ENCODE results near the gene RAB13.
"Not testable (repeated sequence)": the region's sequence is repeated elsewhere in the genome, so short reads cannot be mapped to it uniquely, and the experiment has no call there.

The RAB13 gene

GRCh38 chr1:153985941-153986761 lies at the start of gene RAB13:
TSS of gene RAB13 (minus strand) at chr1:153986339. CDS start at chr1:153986236, 103 bp downstream.
- peak; percentile 91 for DNase-seq

GRCh38 chr1:154033697-154034096 lies 47.6 kb upstream of the RAB13 start:
- DNase-seq, result not testable (repeated sequence)

- no peak for DNase-seq
These were observed 33.8 kb upstream of the RAB13 start for GRCh38 chr1:154019940-154020339.

DNA sequence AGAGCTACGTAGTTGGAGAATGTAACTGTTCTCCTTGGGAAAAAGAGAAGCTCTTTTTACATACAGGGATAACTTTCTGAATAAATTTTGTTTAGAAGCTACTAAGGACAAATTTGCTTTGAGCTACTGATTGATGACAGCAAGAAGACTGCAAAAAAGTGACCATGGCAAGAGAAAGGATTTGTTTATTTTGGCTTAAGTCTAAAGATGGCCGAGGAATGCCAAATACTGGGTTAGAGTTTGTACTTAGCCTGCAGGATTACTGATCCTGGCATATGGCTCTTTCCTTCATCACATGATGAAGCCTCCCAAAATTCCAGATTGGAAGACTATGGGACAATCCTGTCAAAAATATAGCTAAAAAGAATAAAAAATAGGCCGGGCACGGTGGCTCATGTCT lies 33.1 kb upstream of the RAB13 start:
- no peak for DNase-seq

- DNase-seq, result no peak
These were observed 28.2 kb upstream of the RAB13 start for GRCh38 chr1:154014154-154014907.

- not testable (repeated sequence) for DNase-seq
These were observed 26.4 kb upstream of the RAB13 start for GRCh38 chr1:154012543-154012942.

DNA sequence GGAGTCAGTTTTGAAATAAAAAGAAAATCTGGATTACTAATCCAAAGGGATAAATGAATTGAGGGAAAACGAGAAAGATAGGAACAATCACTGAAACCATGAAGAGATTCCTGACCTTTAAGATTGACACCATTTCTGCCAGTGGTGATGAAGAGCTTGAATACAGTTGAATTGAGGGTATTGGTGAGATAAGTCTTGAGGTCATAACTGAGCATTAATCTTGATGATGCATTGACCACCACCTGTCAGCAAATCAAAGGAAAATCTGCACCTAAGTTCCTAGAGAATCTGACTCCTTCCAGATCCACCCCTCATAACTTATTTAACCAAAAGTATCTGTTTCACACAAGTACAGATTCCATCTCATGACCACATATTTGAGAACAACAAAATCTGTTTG lies 26.0 kb upstream of the RAB13 start:
- DNase-seq, result no peak

DNA sequence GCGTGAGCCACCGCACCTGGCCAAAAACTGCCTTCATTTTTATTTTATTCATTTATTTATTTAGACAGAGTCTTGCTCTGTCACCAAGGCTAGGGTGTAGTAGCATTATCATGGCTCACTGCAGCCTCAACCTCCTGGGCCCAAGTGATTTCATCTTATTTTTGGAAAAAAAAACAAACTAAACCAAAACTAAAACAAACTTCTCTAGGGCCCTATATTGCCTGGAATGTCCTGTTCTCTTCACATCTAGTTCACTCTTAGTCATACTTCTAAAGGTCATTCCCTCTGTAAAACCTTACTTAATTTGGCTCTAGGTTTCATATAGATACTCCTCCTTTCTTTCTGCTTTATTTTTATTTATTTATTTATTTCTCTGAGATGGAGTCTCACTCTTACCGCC lies 20.0 kb upstream of the RAB13 start:
- DNase-seq, result peak; percentile 45

GRCh38 chr1:154000420-154000819 lies 14.3 kb upstream of the RAB13 start:
- DNase-seq, result no peak

DNA sequence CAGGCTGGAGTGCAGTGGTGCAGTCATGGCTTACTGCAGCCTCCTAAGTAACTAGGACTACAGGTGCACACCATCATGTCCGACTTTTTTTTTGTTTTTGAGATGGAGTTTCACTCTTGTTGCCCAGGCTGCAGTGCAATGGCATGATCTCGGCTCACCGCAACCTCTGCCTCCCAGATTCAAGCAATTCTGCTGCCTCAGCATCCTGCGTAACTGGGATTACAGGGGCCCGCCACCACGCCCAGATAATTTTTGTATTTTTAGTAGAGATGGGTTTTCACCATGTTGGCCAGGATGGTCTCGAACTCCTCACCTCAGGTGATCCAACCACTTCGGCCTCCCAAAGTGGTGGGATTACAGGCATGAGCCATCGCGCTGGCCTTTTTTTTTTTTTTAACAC lies 10.7 kb upstream of the RAB13 start:
- not testable (repeated sequence) for DNase-seq

GRCh38 chr1:153995640-153996039 lies 9.5 kb upstream of the RAB13 start:
- no peak for DNase-seq

DNA sequence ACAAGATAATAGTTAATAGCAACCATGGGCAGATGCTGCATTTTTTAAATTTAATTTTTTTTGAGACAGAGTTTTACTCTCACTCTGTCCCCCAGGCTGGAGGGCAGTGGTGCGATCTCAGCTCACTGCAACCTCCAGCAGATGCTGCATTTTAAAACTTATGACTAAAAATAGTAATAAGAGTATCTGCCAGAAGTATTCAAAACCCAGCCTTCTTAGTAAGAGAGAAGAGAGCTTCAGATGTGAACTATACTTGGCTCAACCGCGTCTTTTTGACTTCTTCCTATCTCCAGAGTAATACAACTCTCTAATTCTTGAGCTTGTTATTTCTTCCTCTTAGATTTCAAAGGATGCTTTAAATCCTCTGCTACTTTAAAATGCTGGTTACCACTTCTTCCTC lies 9.1 kb upstream of the RAB13 start:
- no peak for DNase-seq

DNA sequence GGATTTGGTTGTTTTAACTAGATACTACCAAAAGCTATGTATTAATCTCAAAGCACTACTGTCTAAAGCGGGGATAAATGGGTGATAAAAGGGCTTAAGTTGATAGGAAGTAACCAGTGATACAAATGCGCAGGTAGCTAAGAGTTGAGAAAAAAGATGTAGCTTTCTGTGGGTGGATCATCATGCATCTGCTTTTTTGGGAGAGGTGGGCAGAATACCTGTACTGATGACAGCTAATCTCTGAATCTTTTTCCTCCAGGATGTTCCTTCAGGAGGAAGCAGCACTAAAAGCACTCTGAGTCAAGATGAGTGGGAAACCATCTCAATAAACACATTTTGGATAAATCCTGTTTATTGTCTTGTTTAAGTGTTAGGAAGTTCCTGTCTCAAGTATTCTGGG lies 5.7 kb upstream of the RAB13 start:
- DNase-seq, result no peak

- peak; percentile 50 for DNase-seq
These were observed 5.1 kb upstream of the RAB13 start for GRCh38 chr1:153991151-153991630.

DNA sequence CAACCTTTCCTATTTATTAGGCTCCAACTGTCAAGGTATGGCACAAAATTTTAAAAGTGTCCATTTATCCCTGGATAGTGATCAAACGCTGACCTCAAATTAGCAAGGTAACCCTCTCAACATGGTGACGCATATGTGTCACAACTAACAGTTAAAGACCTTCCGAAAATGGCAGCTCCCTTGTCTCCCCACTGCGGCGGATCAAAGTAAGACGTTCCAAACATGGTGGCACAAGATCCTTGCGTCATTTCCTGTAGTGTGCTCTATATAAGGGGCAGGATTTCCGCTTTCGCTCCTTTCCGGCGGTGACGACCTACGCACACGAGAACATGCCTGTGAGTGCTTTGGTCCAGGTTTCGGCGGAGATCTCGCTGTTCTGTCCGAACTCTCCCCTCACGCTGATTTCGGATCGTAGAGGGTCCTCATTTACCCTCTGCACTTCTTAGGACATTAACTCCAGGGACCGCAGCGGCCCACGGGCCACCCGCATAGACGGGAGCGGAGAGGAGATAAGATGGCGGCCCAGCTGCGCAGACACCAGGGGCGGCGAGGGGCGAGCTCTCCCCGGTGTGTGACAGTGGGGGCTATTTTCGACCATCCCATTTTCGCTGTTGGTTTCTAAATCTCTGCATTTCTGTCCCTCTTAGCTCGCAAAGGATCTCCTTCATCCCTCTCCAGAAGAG lies 4.5 kb upstream of the RAB13 start, which contains the start of gene RPS27:
Gene RPS27, plus strand, starts transcription at position 295 of the 683 bp plus-strand sequence. Its CDS starts 35 bp downstream, at position 330.
- DNase-seq, result peak; percentile 98

- DNase-seq, result no peak
These were observed 1.5 kb upstream of the RAB13 start for GRCh38 chr1:153987621-153988020.

DNA sequence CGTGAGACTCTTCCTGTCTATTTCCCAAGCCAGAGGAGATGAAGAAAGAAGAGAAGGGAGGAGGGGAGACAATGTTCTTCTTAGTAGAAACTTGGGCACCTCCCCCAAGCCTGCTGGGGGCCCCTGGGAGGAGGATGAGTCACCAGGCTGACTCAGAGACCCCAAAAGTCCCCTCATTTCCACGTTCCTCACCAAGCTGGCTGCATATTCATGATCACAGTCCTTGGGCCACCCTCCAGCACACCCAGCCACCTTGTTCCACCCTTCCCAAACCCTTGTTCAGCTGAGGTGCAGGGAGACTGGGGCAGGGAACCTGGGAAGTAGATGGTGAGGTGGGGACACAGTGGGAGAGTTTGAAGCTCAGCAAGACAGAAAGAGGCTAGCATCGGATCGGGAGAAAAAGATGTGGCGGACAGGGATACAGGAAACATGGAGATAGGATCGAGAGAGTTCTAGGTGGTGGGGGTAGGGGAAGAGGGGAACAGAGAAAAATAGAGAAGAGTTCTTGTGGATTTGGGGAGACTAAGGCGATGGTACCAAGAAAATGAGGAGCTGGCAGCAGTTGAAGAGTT lies 712 bp downstream of the RAB13 start:
- peak; percentile 94 for DNase-seq

DNA sequence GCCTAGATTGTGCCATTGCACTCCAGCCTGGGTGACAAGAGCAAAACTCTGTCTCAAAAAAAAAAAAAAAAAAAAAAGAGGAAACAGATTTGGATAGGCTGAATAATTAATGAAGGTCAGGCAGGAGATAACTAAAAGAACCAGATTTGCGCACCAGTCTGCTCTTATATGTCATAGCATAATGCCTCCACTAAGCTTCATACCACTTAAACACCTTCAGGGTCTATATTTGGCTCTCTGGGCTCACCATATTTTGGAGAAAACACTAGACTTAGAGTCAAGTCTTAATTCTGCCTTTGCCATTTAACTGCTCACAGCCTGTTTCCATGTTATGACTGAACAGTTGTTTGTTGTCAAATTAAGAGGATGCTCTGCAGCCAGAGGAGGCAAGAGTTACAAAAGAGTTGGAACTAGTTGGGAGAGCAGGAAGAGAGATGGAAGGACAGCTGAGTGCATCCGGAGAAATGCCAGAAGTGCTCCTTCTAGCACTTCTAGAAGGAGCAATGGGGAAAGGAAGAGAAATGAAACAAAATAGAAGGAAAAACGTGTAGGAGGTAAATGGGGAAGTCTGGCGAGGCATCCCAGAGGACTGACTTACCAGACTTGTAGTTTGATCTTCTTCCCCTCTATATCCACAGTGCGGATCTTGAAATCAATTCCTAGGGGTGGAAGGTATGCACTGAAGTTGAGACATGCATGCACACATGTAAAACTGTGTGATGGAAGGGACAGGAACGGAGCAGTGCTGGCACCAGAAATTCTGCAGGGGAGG lies 1.8 kb downstream of the RAB13 start:
- DNase-seq, result peak; percentile 39

- DNase-seq, result not testable (repeated sequence)
These were observed 4.4 kb downstream of the RAB13 start for GRCh38 chr1:153981735-153982134.

- not testable (repeated sequence) for DNase-seq
These were observed 7.0 kb downstream of the RAB13 start for GRCh38 chr1:153979091-153979490.

DNA sequence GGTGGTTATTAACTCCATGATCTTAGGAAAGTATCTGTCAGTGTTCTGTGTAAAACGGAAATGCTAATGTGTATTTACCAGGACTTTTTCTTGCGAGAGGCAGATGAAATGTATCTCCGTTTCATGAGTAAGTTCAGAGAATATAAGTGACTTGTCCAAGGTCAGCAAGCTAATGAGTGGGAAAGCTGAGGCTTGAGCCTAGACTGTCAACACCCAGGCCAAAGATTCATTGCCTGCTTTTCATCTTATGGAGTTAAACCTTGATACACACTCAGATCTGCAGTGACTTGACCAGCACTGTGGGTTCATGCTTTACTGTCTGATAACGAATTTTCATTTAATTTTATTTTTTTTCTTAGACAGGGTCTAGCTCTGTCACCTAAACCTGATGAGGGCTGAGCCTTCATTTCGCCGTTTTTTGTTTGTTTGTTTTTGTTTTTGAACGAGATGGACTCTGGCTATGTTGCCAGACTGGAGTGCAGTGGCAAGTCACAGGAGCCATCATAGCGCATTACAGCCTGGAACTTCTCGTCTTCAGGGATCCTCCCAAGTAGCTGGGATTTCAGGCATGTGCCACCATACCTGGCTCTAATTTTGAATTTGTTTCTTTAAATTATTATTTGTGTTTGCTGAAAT lies 7.7 kb downstream of the RAB13 start:
- no peak for DNase-seq

Data from suppressor macrophage treated with lipopolysaccharide for 4 hours (primary cell).